NCI-H1930 (cell line): ENCODE data around the gene SLC39A11.
"Not testable (repeated sequence)": the region's sequence is repeated elsewhere in the genome, so short reads cannot be mapped to it uniquely, and the experiment has no call there.

Experiments
- DNase-seq, 2 experiments: peaks; one replicate each; lab custom pipeline; 2025; lab: John Stamatoyannopoulos, UW

SLC39A11 gene

GRCh38 chr17:73107191-73107590, 14.7 kb upstream of the SLC39A11 start:
- DNase-seq, result no peak

DNA sequence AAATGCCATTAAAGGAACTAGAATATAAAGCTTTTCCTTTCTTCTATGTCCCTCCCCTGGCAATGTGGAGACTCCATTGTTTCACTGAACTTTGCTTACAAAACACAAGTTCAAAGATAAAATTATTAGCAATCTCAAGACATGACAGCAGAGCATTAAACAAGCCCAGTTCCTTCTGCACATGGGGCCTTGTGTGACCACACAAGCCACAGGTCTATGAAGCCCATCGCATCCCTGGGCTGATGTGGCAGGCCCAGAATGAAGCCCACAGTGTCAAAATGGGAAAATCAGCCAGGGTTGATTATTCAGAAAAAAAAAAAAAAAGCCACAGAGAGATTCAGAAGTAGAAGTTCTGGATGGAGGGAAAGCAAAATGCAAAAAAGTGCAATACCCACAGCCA, 12.9 kb upstream of the SLC39A11 start:
- DNase-seq, result no peak

GRCh38 chr17:73104450-73104849, 12.0 kb upstream of the SLC39A11 start:
- no peak for DNase-seq

- no peak for DNase-seq
Measured at GRCh38 chr17:73103641-73104335, 11.3 kb upstream of the SLC39A11 start.

DNA sequence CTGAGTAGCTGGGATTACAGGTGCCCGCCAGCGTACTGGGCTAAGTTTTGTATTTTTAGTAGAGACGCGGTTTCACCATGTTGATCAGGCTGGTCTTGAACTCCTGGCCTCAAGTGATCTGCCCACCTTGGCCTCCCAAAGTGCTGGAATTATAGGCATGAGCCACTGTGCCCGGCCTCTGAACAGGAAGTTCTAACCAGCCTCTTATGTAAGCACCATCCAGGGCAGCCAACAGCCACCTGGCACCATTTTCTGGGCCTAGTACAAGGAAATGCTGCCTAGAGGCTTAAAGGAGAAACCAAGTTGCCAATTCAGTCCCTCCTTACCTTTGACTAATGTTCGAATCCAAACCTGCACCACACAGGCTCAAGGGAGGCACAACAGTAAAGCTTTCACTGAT, 8.5 kb upstream of the SLC39A11 start:
- DNase-seq, result no peak

GRCh38 chr17:73100363-73100762, 7.9 kb upstream of the SLC39A11 start:
- DNase-seq, result no peak

- no peak for DNase-seq
Measured at GRCh38 chr17:73099511-73099910, 7.0 kb upstream of the SLC39A11 start.

- DNase-seq, result no peak
Measured at GRCh38 chr17:73098919-73099318, 6.4 kb upstream of the SLC39A11 start.

- DNase-seq, result not testable (repeated sequence)
Measured at GRCh38 chr17:73097973-73098765, 5.7 kb upstream of the SLC39A11 start.

GRCh38 chr17:73096866-73097265, 4.4 kb upstream of the SLC39A11 start:
- no peak for DNase-seq

DNA sequence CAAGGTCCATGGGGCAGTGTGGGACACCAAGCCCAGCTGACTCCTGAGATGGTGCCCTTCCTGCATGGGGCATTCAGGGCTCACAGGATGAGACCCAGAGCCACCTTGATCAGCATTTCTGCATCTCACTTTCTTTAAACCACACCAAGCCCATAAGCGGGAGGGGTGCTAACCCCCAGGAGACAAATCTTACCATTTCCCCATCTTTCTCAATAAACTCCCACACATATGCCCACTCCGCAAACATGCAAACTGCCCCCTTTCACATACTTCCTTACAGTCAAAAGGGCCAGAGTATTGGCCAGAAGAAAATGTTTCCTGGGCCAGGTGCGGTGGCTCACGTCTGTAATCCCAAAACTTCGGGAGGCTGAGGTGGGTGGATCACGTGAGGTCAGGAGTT, 3.7 kb upstream of the SLC39A11 start:
- no peak for DNase-seq

- DNase-seq, result no peak
Measured at GRCh38 chr17:73093286-73093685, 798 bp upstream of the SLC39A11 start.

- no peak for DNase-seq
Measured at GRCh38 chr17:73091770-73092522, 542 bp downstream of the SLC39A11 start.

- DNase-seq, result no peak
Measured at GRCh38 chr17:73091410-73091769, 1.1 kb downstream of the SLC39A11 start.

GRCh38 chr17:73090396-73091202, 1.9 kb downstream of the SLC39A11 start:
- DNase-seq, result no peak

- no peak for DNase-seq
Measured at GRCh38 chr17:73089322-73090317, 2.9 kb downstream of the SLC39A11 start.

DNA sequence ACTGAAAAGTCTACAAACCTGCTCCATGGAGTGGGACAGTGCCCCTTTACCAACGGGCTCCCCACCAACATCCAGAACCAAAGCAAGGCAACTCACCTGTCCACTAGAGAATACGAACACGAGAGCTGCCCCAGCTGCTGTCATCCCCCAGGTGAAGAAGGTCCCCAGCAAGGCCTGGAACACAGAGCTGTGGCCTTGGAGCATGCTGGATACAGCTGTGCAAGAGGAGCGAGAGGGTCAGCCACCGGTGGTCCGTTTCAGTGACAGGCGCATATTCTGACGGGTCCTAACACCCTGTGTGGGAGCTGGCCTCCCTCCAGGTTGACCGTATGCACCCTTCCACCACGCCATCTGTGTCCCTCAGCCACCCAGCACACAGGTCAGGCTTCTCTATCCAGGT, 3.9 kb downstream of the SLC39A11 start:
- DNase-seq, result no peak

- DNase-seq, result no peak
Measured at GRCh38 chr17:73083432-73083831, 9.1 kb downstream of the SLC39A11 start.

DNA sequence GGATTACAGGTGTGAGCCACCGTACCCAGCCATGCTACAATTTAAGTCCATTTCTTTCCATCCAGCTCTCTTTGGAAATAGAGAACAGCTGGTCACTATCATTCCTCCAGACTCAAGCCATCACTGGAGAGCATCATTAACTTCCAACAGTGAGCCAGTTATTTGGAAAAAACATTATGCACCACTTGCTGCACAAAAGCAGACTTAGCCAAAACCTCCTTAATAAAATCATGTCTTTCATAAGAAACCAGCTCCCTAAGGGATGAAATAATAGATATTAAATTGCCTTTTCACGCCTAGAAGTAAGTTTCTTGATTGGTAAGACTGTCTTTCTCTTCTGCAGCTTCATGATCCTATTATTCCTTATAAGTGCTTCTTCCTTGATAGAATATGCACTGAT, 17.9 kb downstream of the SLC39A11 start:
- no peak for DNase-seq

- DNase-seq, result no peak
Measured at GRCh38 chr17:73072219-73072962, 20.1 kb downstream of the SLC39A11 start.
